IPS-NIHi7 (cell line): ENCODE measurements around the gene TBC1D14.

Experiments used
- DNase-seq: peaks from one replicate; pipeline ENCODE4 v3.0.0; 2012; ENCODE audit warnings: mixed read lengths; ENCODE audit errors: extremely low spot score

The TBC1D14 gene, protein sequence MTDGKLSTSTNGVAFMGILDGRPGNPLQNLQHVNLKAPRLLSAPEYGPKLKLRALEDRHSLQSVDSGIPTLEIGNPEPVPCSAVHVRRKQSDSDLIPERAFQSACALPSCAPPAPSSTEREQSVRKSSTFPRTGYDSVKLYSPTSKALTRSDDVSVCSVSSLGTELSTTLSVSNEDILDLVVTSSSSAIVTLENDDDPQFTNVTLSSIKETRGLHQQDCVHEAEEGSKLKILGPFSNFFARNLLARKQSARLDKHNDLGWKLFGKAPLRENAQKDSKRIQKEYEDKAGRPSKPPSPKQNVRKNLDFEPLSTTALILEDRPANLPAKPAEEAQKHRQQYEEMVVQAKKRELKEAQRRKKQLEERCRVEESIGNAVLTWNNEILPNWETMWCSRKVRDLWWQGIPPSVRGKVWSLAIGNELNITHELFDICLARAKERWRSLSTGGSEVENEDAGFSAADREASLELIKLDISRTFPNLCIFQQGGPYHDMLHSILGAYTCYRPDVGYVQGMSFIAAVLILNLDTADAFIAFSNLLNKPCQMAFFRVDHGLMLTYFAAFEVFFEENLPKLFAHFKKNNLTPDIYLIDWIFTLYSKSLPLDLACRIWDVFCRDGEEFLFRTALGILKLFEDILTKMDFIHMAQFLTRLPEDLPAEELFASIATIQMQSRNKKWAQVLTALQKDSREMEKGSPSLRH

GRCh38 chr4:6909113-6909969 lies at the start of gene TBC1D14:
TSS of gene TBC1D14 (plus strand) at chr4:6909826. CDS start at chr4:6923390, 13,564 bp downstream.
- DNase-seq = peak; percentile 94

- DNase-seq = no peak
These were observed 41.2 kb upstream of the TBC1D14 start for GRCh38 chr4:6868386-6868785.

- no peak for DNase-seq
These were observed 39.7 kb upstream of the TBC1D14 start for GRCh38 chr4:6869944-6870343.

GRCh38 chr4:6873291-6873690 lies 36.3 kb upstream of the TBC1D14 start:
- no peak for DNase-seq

DNA sequence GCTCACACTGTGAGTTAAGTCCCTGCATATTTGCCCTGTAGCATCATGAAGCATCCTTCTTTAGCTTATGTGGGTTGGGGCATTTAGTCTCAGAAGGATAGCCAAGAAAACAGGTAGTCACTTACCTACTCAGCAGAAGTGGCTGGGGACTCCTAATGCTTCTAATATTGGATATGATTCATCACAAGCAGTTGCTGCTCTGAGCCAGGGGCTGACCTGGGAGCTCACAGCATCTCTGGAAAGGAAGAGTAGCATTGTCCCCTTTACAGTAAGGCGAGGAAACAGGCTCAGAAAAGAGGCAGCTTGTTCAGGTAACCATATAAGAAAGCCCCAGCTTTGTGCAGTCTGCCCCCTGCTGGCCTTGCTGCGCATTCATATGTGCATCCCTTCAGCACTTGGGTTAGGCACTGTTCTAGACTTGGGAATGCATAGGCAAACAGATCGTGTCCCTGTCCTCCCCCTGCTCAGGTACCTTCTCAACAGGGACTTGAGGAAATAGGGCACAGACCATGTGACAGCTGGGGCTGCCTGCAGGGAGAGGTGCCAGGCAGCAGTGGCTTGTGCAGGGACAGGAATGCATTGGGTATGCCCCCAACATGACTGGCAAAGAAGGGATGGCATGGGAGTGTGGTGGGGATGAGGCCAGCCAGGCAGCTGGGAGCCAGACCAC lies 35.7 kb upstream of the TBC1D14 start:
- peak; percentile 76 for DNase-seq

- DNase-seq = no peak
These were observed 34.6 kb upstream of the TBC1D14 start for GRCh38 chr4:6874981-6875380.

DNA sequence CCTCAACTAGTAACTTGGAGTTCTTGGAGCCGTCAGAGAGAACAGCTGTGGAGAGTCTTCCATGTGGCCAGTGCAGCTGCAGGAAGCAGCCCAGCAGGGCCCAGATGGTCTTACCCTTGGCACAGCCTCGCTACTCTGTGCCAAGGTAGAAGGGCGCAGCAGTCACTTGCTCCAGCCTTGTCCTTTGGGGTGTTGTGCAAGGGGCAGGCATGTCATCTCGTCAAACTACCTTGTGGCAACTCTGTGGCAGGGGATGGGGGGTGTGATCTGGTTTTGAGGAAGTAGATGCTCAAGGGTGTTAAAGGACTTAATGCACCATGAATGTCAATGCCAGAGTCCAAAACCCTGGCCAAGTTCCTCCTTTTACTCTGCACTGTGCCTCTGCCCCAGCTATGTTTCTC lies 34.2 kb upstream of the TBC1D14 start:
- DNase-seq = no peak

GRCh38 chr4:6876440-6876839 lies 33.2 kb upstream of the TBC1D14 start:
- no peak for DNase-seq

GRCh38 chr4:6877067-6877466 lies 32.6 kb upstream of the TBC1D14 start:
- DNase-seq = no peak

GRCh38 chr4:6878451-6879059 lies 31.1 kb upstream of the TBC1D14 start:
- DNase-seq = no peak

- no peak for DNase-seq
These were observed 28.9 kb upstream of the TBC1D14 start for GRCh38 chr4:6880691-6881090.

- DNase-seq = no peak
These were observed 27.7 kb upstream of the TBC1D14 start for GRCh38 chr4:6881908-6882307.

DNA sequence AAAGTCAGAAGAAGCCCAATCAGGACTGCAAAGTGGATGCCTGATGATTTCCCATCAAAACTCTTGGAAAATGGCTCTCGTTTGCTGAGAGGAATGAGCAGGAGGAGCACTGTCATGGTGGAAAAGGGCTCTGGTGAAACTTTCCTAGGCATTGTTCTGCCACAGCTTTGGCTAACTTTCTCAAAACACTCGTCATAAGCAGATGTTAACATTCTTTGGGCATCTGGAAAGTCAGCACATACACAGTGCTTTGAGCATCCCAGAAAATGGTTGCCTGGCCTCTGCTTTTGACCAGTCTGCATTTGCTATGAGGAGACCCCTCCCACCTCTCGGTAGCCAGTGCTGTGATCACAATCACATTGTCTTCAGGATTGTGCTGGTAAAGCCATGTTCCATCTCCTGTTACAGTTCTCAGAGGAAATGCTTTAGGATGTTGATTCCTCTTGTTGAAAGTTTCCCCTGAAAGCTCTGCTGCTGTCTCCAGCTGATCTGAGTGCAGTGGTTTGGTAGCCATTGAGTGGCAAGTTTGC lies 25.2 kb upstream of the TBC1D14 start:
- no peak for DNase-seq

DNA sequence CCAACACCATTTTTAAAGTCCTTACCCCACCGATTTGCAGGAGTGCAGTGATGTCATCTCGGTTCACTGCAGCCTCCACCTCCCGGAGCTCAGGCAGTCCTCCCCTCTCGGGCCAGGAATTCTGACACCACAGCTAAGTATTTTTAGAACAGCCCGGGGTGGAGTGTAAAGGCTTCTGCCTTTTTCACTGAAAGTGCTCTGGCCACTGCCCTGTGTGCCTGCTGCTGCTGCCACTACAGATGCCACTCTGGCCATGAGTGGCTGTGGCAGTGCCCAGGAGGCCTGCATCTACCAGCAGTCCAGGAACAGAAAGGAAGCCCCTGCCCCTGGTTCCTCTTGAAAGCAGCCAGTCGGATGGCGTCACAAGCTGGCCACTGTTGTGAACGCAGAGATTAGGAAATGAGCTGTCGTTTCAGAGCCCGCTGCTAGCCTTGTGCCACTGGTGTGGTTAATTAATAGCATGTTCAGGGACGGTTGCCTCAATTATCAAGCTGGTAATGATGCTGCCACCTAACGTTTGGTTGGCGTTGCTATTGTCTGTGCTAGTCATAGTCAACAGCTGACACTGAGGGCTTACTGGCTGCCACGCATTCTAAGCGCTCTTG lies 23.6 kb upstream of the TBC1D14 start:
- DNase-seq = no peak

DNA sequence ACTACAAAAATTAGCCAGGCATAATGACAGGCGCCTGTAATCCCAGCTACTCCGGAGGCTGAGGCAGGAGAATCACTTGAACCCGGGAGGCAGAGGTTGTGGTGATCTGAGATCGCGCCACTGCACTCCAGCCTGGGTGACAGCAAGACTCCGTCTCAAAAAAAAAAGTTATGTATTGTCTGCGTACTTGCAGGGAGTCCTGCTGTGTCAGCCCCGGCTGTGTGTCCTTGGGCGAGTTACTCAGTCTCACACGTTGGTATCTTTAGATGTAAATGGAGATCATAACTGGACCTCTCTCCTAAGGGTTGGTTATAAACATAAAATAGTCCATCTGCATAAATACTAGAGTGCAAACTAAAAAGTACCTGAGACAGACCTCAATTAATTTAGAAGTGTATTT lies 22.7 kb upstream of the TBC1D14 start:
- DNase-seq = no peak

GRCh38 chr4:6887591-6888371 lies 21.8 kb upstream of the TBC1D14 start:
- no peak for DNase-seq

GRCh38 chr4:6888506-6889071 lies 21.0 kb upstream of the TBC1D14 start:
- no peak for DNase-seq

DNA sequence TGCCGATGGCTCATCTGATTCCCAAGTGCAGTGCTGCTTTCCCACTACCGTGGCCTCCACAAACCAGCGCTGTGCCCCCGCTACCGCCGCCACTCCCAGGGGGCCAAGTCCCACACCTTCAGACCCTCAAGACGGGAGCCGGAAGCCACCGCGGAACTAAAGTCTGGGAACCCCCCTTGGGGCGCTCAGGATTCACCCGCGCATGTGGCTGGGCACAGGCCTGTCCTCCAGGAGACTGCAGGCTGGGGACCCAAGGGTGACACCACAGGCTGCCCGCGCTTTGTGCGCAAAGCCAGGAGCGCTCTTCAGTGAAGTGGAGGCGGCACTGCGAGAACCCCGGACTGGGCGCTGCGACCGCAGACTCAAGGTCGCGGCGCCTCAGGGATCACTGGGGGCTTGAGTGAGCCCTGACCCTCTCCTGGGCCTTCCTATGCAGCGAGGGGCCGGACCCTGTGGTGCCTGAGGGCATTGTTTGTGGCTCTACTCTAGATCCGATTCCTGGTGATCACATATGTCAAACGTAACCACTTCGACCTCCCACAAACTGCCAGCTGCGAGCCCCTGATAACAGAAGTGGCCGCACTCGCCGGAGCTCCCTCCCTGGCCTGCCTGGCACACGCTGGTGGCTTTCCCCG lies 20.4 kb upstream of the TBC1D14 start:
- DNase-seq = no peak

DNA sequence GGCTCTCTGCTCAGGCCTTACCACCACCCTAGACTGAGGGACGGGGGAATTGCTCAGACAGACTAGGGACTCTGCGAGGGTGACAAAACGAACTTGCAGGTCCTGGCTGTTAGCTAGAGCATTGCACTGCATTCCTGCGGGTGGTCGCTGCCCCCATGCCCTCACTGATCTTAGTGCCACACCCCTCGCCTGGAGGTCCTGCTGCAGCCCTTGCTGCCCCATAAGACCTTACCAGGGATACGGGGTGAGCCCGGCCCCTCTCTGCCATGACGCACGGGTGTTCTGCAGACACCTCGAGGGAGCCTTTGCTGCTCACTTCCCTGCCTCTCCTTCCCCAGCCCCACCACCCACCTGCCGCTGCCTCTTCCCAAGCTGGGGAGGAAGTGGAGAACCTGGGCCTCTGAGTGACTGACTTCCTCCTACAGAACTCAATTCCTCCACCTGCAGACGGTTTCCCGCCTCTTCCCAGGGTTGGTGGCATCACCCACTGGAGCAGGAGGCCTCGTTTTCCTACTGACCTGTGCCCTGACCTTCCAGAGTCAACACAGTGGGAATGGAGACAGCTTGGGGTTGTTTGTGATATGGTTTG lies 19.8 kb upstream of the TBC1D14 start:
- DNase-seq = no peak
